Memory B cell (primary cell): ENCODE results near the gene AGMAT.
A peak's percentile ranks its signal among the peaks of the same experiment; 100 is the strongest.

Source experiments
- ATAC-seq: fragments of 150-1000 bp; cut with Tn5 transposase; 2 replicates; pipeline ENCODE4 v1.10.0; 2021; ENCODE audit warnings: low read depth, mild to moderate bottlenecking, moderate library complexity
- DNase-seq, 2 donors: peaks; one replicate each; pipeline ENCODE4 v3.0.0; 2022; ENCODE audit warnings: low spot score in 2 of 2
- H3K27ac Mint-ChIP-seq: one replicate; pipeline ENCODE4 v1.8.0; 2022; ENCODE audit warnings: mild to moderate bottlenecking, moderate library complexity, mixed read lengths
- H3K27me3 Mint-ChIP-seq: one replicate; pipeline ENCODE4 v1.8.0; 2022; ENCODE audit warnings: mixed read lengths
- H3K36me3 Mint-ChIP-seq: one replicate; pipeline ENCODE4 v1.8.0; 2022; ENCODE audit warnings: mild to moderate bottlenecking, mixed read lengths
- H3K4me1 Mint-ChIP-seq: one replicate; pipeline ENCODE4 v1.8.0; 2022; ENCODE audit warnings: mixed read lengths
- H3K4me3 Mint-ChIP-seq: one replicate; pipeline ENCODE4 v1.8.0; 2022; ENCODE audit warnings: mild to moderate bottlenecking, moderate library complexity, mixed read lengths
- H3K9me3 Mint-ChIP-seq: one replicate; pipeline ENCODE4 v1.8.0; 2022; ENCODE audit warnings: mixed read lengths

Gene AGMAT

DNA sequence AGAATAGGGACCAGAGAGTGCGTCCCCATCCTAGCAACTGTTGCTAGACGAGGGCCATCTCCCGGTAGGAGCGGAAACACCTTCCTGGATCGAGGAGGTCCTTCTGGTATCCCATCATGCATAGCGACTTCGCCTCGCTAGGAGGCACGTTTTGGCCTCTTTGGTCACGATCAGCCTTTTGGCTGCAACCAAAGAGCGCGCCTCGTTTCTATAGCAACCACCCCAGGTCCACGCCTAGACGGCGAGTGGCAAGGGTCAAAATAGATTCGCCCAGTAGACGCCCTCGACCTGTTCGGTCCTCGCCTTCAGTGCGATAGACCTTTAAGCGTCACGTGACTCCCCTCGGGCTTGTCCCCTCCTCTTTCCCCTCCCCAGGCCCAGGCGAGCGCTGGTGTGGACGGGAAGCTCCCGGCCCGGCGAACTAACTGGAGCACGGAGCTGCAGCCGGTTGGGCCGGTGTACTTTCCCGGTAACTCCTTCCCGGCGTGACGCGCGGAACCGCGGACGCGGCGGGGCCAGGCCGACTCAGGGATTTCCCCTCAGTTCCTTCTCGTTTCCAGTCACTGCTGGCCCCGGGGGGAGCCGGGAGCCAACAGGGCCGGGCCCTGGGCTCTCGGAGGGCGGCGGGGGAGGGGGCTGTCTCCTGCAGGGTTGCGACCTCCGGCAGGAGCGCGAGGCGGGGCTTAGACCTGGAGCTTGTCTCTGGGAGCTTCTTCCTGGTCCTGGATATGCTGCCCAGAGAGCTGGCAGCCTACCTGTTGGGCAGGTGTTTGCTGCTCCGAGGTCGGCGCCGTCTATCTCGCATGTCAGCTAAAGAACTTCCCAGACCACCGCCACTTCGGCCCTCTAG is 58.1 kb downstream of the AGMAT start, which contains the start of gene DNAJC16:
DNAJC16 (plus strand) TSS at position 359 of the 850 bp plus-strand sequence. CDS start 2,258 bp downstream, outside the sequence.
- DNase-seq: peak; percentile 91 to 94
- Mint-ChIP-seq H3K9me3 (no peaks in the 10 kb centered on the region), H3K4me1 (peaks cover 39% of the 10 kb centered on the region), H3K4me3 (peak within 1 kb of the TSS; percentile 94), H3K27ac (peak within 1 kb of the TSS; percentile 96), H3K27me3 (no peaks in the 10 kb centered on the region), H3K36me3 (peaks cover 2% of the 10 kb centered on the region)
- peak; percentile 50 for ATAC-seq

DNA sequence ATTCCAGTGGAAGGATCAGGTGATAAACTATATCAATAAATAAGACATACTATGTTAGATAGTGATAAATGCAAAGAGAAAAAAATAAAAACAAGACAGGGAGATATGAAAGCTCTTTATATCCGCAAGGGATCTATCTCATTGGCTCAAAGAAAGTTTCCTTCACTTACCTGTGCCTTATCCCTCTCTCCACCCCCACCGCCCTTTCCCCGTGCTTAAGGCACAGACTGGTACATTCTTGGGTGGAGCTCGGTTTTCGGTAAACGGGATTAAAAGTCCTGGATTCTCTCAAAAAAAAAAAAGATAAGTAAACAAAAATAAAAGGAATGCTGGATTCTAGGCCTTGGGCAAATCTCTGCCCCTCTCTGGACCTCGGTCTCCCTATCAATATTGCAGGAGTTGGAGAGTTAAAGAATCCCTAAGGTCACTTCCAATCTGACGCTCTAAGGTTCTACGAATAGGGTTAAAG is 58.8 kb downstream of the AGMAT start:
- Mint-ChIP-seq H3K36me3 (peaks cover 2% of the 10 kb centered on the region), H3K4me1 (peaks cover 43% of the 10 kb centered on the region), H3K27ac (peak overlapping the region; percentile 96), H3K9me3 (no peaks in the 10 kb centered on the region), H3K4me3 (peak overlapping the region; percentile 94), H3K27me3 (no peaks in the 10 kb centered on the region)
- no peak for DNase-seq
- ATAC-seq: no peak

DNA sequence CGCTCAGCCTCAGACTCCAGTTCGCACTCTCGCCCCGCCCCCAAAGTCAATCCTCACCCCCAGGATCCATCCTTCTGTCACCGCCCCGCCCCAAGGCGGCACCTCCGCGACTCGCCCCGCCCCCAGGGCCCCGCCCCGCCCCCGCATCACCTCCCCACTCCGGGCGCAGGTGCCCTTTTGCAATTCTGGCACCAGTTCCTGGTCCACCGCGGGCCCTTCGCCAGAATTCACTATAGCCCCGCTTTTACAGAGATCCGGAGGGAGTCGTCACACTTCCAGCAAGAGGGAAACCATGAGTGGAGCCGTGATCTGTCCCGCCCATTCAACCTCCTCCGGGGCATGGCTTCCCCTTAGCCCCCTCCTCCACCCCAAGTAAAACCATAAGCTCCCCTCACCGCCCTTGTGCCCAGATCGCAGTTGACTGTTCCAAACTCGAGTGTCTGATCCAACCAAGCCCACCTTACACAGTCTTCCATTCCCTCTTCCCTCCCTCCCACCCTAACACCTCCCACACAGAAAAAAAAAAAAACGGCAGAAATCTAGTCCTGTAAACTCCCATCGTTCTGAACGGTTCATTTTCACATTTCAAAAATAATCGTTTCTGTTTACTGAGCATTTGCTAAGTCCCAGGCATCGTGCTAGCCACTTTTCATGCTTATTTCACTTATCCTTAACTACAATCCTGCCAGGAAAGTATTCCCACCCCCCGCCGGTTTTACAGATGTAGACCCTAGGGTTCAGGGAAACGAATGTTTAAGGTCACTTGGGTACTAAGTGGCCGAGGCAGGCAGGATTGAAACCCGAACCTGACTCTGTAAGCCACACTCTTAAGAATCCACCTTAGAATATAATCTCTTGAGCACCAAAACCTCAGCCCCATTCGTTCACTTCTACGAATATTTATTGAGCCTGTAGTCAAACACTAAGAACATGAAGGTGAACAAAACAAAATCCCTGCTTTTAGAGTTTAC is 59.5 kb downstream of the AGMAT start:
- H3K27me3 Mint-ChIP-seq: no peaks in the 10 kb centered on the region
- peaks cover 40% of the 10 kb centered on the region for H3K4me1 Mint-ChIP-seq
- no peaks in the 10 kb centered on the region for H3K9me3 Mint-ChIP-seq
- peak overlapping the region; percentile 94 for H3K4me3 Mint-ChIP-seq
- H3K27ac Mint-ChIP-seq: peak overlapping the region; percentile 96
- peaks cover 2% of the 10 kb centered on the region for H3K36me3 Mint-ChIP-seq
- ATAC-seq (peak; percentile 54), DNase-seq (peak in 1 of 2 donors; percentile 98)

DNA sequence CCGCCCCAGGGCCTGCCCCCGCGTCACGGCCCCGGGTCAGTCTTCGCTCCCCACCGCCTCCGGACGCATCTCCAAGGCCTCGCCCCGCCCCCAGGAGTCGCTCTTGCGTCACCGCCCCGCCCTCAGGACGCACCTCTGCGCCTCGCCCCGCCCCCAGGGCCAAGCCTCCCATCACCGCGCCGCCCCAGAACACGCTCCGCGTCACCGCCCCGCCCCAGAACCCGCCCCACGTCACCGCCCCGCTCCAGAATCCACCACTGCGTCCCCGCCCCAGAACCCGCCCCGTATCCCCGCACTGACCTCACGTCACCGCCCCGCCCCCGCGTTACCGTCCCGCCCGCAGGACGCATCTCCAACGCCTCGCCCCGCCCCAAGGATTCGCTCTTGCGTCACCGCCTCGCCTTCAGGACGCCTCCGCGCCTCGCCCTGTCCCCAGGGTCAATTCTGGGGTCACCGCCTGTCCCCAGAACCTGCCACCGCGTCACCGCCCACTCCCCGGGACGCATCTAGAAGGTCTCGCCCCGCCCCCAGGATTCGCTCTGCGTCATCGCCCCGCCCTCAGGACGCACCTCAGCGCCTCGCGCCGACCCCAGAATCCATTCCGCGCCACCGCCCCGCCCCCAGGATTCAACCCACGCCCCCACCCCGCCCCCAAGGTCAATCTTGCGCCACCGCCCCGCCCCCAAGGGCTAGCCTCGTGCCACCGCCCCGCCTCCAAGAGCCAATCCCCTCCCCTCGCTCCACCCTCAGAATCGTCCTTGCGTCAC is 60.4 kb downstream of the AGMAT start:
- Mint-ChIP-seq H3K4me3 (peak overlapping the region; percentile 94), H3K9me3 (no peaks in the 10 kb centered on the region), H3K4me1 (peaks cover 42% of the 10 kb centered on the region), H3K36me3 (peaks cover under 1% of the 10 kb centered on the region), H3K27me3 (no peaks in the 10 kb centered on the region), H3K27ac (peak overlapping the region; percentile 96)
- DNase-seq: peak; percentile 99 to 100
- peak; percentile 52 for ATAC-seq

DNA sequence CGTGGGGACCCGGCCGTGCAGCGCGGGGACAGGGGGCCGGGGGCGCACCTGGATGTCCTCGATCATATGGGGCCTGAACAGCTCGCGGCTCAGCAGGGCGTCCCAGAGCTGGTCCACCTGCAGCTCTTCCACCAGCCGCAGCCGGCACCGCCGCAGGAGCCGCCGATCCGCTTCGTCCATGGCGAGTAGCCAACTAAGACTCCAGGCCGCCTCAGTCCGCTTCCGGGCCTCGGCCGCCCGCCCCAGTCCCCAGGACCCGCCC is 60.9 kb downstream of the AGMAT start, which contains the start of gene CASP9:
CASP9 (minus strand) TSS at position 195 of the 262 bp plus-strand sequence; CDS start at position 180, 15 bp downstream.
- no peaks in the 10 kb centered on the region for H3K27me3 Mint-ChIP-seq
- peak within 1 kb of the TSS; percentile 94 for H3K4me3 Mint-ChIP-seq
- peaks cover 44% of the 10 kb centered on the region for H3K4me1 Mint-ChIP-seq
- no peaks in the 10 kb centered on the region for H3K9me3 Mint-ChIP-seq
- peaks cover 2% of the 10 kb centered on the region for H3K36me3 Mint-ChIP-seq
- ATAC-seq (no peak), DNase-seq (no peak)
- H3K27ac Mint-ChIP-seq: peak within 1 kb of the TSS; percentile 96

- peaks cover 40% of the 10 kb centered on the region for H3K4me1 Mint-ChIP-seq
- H3K36me3 Mint-ChIP-seq: peaks cover 2% of the 10 kb centered on the region
- ATAC-seq: no peak
- no peaks in the 10 kb centered on the region for H3K27me3 Mint-ChIP-seq
- H3K9me3 Mint-ChIP-seq: no peaks in the 10 kb centered on the region
- no peak for DNase-seq
- peak overlapping the region; percentile 94 for H3K4me3 Mint-ChIP-seq
- peak overlapping the region; percentile 96 for H3K27ac Mint-ChIP-seq
Observed at GRCh38 chr1:15523104-15524020, 61.5 kb downstream of the AGMAT start.

DNA sequence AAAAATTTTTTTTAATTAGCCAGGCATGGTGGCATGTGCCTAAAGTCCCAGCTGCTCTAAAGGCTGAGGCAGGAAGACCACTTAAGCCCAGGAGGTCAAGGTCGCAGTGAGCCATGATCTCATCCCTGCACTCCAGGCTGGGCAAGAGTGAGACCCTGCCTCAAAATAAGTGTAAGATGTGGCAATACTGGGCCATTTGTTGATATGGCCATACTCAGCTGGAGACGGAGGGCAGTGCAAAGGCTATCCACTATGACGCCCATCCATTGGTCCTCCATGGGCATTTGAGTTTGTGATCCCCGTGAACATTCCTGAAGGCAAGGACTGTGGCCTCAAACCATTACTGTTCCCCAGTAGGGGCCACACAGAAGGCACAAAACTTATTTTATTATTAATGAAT is 62.3 kb downstream of the AGMAT start:
- H3K9me3 Mint-ChIP-seq: no peaks in the 10 kb centered on the region
- DNase-seq (no peak), ATAC-seq (no peak)
- H3K4me1 Mint-ChIP-seq: peaks cover 38% of the 10 kb centered on the region
- H3K4me3 Mint-ChIP-seq: no peak overlapping the region
- H3K27ac Mint-ChIP-seq: no peak overlapping the region
- peaks cover 6% of the 10 kb centered on the region for H3K36me3 Mint-ChIP-seq
- no peaks in the 10 kb centered on the region for H3K27me3 Mint-ChIP-seq
